ENCODE results near the gene FGD2. TPM values are rescaled to one million over a fixed set of nuclear protein-coding genes. Genes with fewer than 3 reads are reported as not detected.

FGD2 gene
- total and polyA plus RNA-seq, 9 of the 15 experiments (the other 6 are each of a cell fraction or from before 2014, with no cell fraction given): 0.09 TPM; not detected in 8

DNA sequence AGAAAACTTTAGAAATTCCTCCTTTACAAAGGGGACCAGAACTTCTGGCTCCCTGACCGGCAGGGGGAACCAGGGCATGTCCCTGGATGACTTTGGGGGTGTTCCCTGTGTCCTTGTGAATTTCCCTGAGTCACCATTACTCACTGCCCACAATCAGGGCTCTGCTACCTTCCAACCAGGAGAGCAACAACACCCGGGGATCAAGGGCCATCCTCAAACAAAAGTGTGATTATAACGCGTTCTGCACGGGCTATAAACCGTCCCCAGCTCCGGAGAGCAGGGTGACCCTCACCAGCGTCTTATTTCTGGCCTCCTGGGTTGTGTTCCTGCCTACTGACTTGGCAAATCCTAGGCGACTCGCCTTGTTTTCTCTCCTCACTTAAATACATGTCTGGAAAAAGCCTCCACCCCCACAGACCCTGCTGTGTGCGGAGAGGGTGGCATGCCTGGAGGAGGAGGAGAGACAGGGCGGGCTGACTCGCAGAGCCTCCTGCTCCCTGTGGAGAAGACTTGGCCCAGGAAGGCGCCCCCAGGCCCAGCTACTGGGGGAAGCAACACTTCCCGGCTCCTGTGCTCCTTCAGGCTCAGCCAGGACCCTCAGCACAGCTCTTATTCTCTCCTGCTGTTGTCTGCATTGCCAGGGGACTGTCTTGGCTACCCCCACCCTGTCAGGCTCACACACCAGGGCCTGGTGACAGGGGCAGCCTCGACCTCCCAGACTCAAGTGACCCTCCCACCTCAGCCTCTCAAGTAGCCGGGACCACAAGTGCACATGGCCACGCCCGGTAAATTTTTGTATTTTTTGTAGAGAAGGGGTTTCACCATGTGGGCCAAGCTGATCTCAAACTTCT lies 54.1 kb downstream of the FGD2 start:
- ATAC-seq (peak; percentile 85), FAIRE-seq (peak; percentile 94), DNase-seq (ENCODE audit: extremely low read depth in 1 of 4, low spot score in 3 of 4) (peak; percentile 92 to 97 (median 94))
- Histone ChIP-seq H3K4me1 (replicated peaks in 1 of 2; ENCODE audit: control insufficient read depth in 2 of 2, insufficient read depth in 2 of 2, low read length in 2 of 2) (peaks cover 48 to 61% of the 10 kb centered on the region in 2 experiments), H3K36me3 (ENCODE audit: control insufficient read depth, insufficient read depth, low read length) (no peaks in the 10 kb centered on the region), H3K4me3 (no peak overlapping the region), H4K20me1 (replicated peaks; ENCODE audit: control insufficient read depth, insufficient read depth, low read length) (no peaks in the 10 kb centered on the region), H3K27me3 (ENCODE audit: control insufficient read depth in 2 of 2, insufficient read depth in 2 of 2, low read length in 2 of 2) (no peaks in the 10 kb centered on the region), H3K27ac (ENCODE audit: extremely low read depth, low read depth, low read length) (peak overlapping the region; percentile 86), H3K4me2 (ENCODE audit: insufficient read depth, low read length) (peak overlapping the region; percentile 72), H3K9me3 (replicated peaks; ENCODE audit: control insufficient read depth, insufficient read depth, low read depth, low read length) (no peaks in the 10 kb centered on the region), H2AFZ (ENCODE audit: low read depth, low read length) (peak overlapping the region; percentile 79), H3K9ac (ENCODE audit: insufficient read depth in 1 of 2, low read depth in 2 of 2, low read length in 2 of 2) (peak overlapping the region; percentile 68 to 88), H3K79me2 (ENCODE audit: control insufficient read depth, insufficient read depth, low read length) (0 out of 3 replicates have a peak, but pooled peaks cover 7% of the 10 kb centered on the region), H3K9me1 (ENCODE audit: control insufficient read depth, insufficient read depth, low read length) (no peaks in the 10 kb centered on the region)
- BruUV-seq (replicated peaks): TSS peak; percentile 85
- WGBS (ENCODE audit: insufficient coverage, low coverage, missing lambda C conversion rate): 13% methylated on average over 19 of the region's 19 CpGs
- in situ Hi-C loops (cut with MboI): loop anchor here (10.0 kb wide), 1 partner anchor 145 kb away; no protein-coding TSS in a partner anchor
- CTCF ChIA-PET (ENCODE audit: low intra/inter-chr PET ratio): interaction anchor here (0.6 to 3.3 kb wide), 7 partner anchors 8 to 151 kb away, joined by 3 to 38 read pairs (median 3); no protein-coding TSS in a partner anchor
- intact Hi-C loops (cut with micrococcal nuclease): loop anchor here (1.0 to 2.0 kb wide), 2 partner anchors 44 to 69 kb away; no protein-coding TSS in a partner anchor
- POLR2A ChIA-PET: interaction anchor here (0.7 to 2.5 kb wide), 9 partner anchors 8 to 114 kb away, joined by 3 to 9 read pairs (median 4); partner anchors contain the start of gene PIM1
- TF ChIP-seq, protein P1, sequence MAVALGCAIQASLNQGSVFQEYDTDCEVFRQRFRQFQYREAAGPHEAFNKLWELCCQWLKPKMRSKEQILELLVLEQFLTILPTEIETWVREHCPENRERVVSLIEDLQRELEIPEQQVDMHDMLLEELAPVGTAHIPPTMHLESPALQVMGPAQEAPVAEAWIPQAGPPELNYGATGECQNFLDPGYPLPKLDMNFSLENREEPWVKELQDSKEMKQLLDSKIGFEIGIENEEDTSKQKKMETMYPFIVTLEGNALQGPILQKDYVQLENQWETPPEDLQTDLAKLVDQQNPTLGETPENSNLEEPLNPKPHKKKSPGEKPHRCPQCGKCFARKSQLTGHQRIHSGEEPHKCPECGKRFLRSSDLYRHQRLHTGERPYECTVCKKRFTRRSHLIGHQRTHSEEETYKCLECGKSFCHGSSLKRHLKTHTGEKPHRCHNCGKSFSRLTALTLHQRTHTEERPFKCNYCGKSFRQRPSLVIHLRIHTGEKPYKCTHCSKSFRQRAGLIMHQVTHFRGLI (CRISPR knock-in tag; IDR thresholded peaks at IDR 0.05): peak; percentile 53; the same call in 1 of the 2 replicates
- TF ChIP-seq MCM2 (IDR thresholded peaks at IDR 0.05; ENCODE audit: low read depth) (no peak), HMG20B (CRISPR knock-in tag; IDR thresholded peaks at IDR 0.05) (no peak), ZBTB8A (IDR thresholded peaks at IDR 0.05; ENCODE audit: partially characterized antibody) (no peak), ARID2 (IDR thresholded peaks at IDR 0.05) (peak; percentile 75; the same call in 1 of the 2 replicates), KLF6 (CRISPR knock-in tag; IDR thresholded peaks at IDR 0.05; ENCODE audit: borderline replicate concordance) (peak; percentile 86), HMG20A (CRISPR knock-in tag; conservative IDR thresholded peaks at IDR 0.05) (no peak), HEY1 (CRISPR knock-in tag; IDR thresholded peaks at IDR 0.05; ENCODE audit: borderline replicate concordance) (no peak), NEUROD1 (IDR thresholded peaks at IDR 0.05; ENCODE audit: borderline replicate concordance, low read depth, low read length, partially characterized antibody) (peak; percentile 85), CC2D1A (IDR thresholded peaks at IDR 0.05) (peak; percentile 80; the same call in 1 of the 2 replicates), ZNF384 (IDR thresholded peaks at IDR 0.05; ENCODE audit: low read depth, low read length) (peak; percentile 55; the same call in 1 of the 2 replicates)
- TF ChIP-seq, protein P2, sequence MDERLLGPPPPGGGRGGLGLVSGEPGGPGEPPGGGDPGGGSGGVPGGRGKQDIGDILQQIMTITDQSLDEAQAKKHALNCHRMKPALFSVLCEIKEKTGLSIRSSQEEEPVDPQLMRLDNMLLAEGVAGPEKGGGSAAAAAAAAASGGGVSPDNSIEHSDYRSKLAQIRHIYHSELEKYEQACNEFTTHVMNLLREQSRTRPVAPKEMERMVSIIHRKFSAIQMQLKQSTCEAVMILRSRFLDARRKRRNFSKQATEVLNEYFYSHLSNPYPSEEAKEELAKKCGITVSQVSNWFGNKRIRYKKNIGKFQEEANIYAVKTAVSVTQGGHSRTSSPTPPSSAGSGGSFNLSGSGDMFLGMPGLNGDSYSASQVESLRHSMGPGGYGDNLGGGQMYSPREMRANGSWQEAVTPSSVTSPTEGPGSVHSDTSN (CRISPR knock-in tag; IDR thresholded peaks at IDR 0.05; ENCODE audit: low read depth): no peak
- TF ChIP-seq, protein P2 (tag; conservative IDR thresholded peaks at IDR 0.05; ENCODE audit: low read depth): peak; percentile 48
- TF ChIP-seq, protein P3, sequence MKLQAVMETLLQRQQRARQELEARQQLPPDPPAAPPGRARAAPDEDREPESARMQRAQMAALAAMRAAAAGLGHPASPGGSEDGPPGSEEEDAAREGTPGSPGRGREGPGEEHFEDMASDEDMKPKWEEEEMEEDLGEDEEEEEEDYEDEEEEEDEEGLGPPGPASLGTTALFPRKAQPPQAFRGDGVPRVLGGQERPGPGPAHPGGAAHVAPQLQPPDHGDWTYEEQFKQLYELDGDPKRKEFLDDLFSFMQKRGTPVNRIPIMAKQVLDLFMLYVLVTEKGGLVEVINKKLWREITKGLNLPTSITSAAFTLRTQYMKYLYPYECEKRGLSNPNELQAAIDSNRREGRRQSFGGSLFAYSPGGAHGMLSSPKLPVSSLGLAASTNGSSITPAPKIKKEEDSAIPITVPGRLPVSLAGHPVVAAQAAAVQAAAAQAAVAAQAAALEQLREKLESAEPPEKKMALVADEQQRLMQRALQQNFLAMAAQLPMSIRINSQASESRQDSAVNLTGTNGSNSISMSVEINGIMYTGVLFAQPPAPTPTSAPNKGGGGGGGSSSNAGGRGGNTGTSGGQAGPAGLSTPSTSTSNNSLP (IDR thresholded peaks at IDR 0.05; ENCODE audit: borderline replicate concordance, low read depth, low read length): peak; percentile 82; the same call in 1 of the 2 replicates
